Measurements from ENCODE around the gene BCAS3. TPM values are rescaled to one million over a fixed set of nuclear protein-coding genes. Genes with fewer than 3 reads are reported as not detected.

BCAS3 gene
- total RNA-seq, 1 donor from 2014 or later = 75.9 TPM

- no peaks in the 10 kb centered on the region for H3K27me3 ChIP-seq
- H3K9me3 ChIP-seq = no peaks in the 10 kb centered on the region
- H3K27ac ChIP-seq = peak overlapping the region; percentile 60 to 70
- intact Hi-C loops (cut with DNase I) = loop anchor here (2.0 to 5.0 kb wide), 2 partner anchors 69 to 135 kb away; no protein-coding TSS in a partner anchor
- no peaks in the 10 kb centered on the region for H3K36me3 ChIP-seq
- no peak overlapping the region for H3K4me3 ChIP-seq
- no peak for TF ChIP-seq CTCF (IDR thresholded peaks at IDR 0.05)
- DNase-seq (ENCODE audit: low spot score in 2 of 2) = no peak
- peaks cover 6 to 25% of the 10 kb centered on the region in 2 donors for H3K4me1 ChIP-seq
Observed at GRCh38 chr17:61335845-61336655, 658.4 kb downstream of the BCAS3 start.

- TF ChIP-seq CTCF (IDR thresholded peaks at IDR 0.05) = no peak
- H3K4me3 ChIP-seq = no peak overlapping the region
- H3K27me3 ChIP-seq = no peaks in the 10 kb centered on the region
- no peaks in the 10 kb centered on the region for H3K36me3 ChIP-seq
- H3K4me1 ChIP-seq = peaks cover 6 to 25% of the 10 kb centered on the region in 2 donors
- H3K9me3 ChIP-seq = no peaks in the 10 kb centered on the region
- no peak for DNase-seq (ENCODE audit: low spot score in 2 of 2)
- intact Hi-C loops (cut with DNase I) = loop anchor here (2.0 to 5.0 kb wide), 2 partner anchors 70 to 136 kb away; no protein-coding TSS in a partner anchor
- peak overlapping the region; percentile 56 to 78 for H3K27ac ChIP-seq
Observed at GRCh38 chr17:61337290-61337689, 659.6 kb downstream of the BCAS3 start.

- no peak for TF ChIP-seq CTCF (IDR thresholded peaks at IDR 0.05)
- Histone ChIP-seq H3K36me3 (no peaks in the 10 kb centered on the region), H3K9me3 (no peaks in the 10 kb centered on the region), H3K27ac (peak overlapping the region; percentile 56 to 78), H3K4me3 (no peak overlapping the region), H3K4me1 (peaks cover 6 to 25% of the 10 kb centered on the region in 2 donors), H3K27me3 (no peaks in the 10 kb centered on the region)
- intact Hi-C loops (cut with DNase I) = loop anchor here (2.0 to 5.0 kb wide), 2 partner anchors 71 to 137 kb away; no protein-coding TSS in a partner anchor
- DNase-seq (ENCODE audit: low spot score in 2 of 2) = peak in 1 of 2 donors; percentile 77
Observed at GRCh38 chr17:61338000-61338798, 660.5 kb downstream of the BCAS3 start.

- Histone ChIP-seq H3K27ac (peak overlapping the region; percentile 56 to 78), H3K36me3 (no peaks in the 10 kb centered on the region), H3K9me3 (no peaks in the 10 kb centered on the region), H3K4me3 (no peak overlapping the region), H3K27me3 (no peaks in the 10 kb centered on the region), H3K4me1 (peaks cover 6 to 25% of the 10 kb centered on the region in 2 donors)
- intact Hi-C loops (cut with DNase I) = loop anchor here (5.0 kb wide), 1 partner anchor 72 kb away; no protein-coding TSS in a partner anchor
- no peak for DNase-seq (ENCODE audit: low spot score in 2 of 2)
- TF ChIP-seq CTCF (IDR thresholded peaks at IDR 0.05) = no peak
Observed at GRCh38 chr17:61338874-61339478, 661.3 kb downstream of the BCAS3 start.

- Histone ChIP-seq H3K27ac (no peak overlapping the region), H3K9me3 (no peaks in the 10 kb centered on the region), H3K27me3 (no peaks in the 10 kb centered on the region), H3K4me3 (no peak overlapping the region), H3K4me1 (peaks cover 6 to 25% of the 10 kb centered on the region in 2 donors), H3K36me3 (no peaks in the 10 kb centered on the region)
- intact Hi-C loops (cut with DNase I) = no loop called here
- no peak for TF ChIP-seq CTCF (IDR thresholded peaks at IDR 0.05)
- DNase-seq (ENCODE audit: low spot score in 2 of 2) = no peak
Observed at GRCh38 chr17:61340431-61341209, 663.0 kb downstream of the BCAS3 start.
